Activated B cell treated with CpG ODN at 0.5 μM for 24 hours (primary cell): ENCODE results near the gene ISG15. TPM values are rescaled to one million over a fixed set of nuclear protein-coding genes. Genes with fewer than 3 reads are reported as not detected.

Experiments used
- ATAC-seq: fragments of 200-7000 bp; cut with Tn5 transposase; one replicate; pipeline ENCODE4 v1.10.0; 2021; ENCODE audit warnings: low read depth, mild to moderate bottlenecking, moderate library complexity
- CTCF ChIA-PET: fragments of 350-600 bp; sonication (Branson Sonifier 250); formaldehyde crosslinking; loops from one replicate; lab custom pipeline; 2021; ENCODE audit warnings: antibody characterized with exemption; lab: Charles Lee
- POLR2A ChIA-PET: fragments of 350-600 bp; sonication (Branson Sonifier 250); formaldehyde crosslinking; loops from one replicate; lab custom pipeline; 2021; ENCODE audit warnings: antibody characterized with exemption; lab: Charles Lee
- DNase-seq: peaks from one replicate; pipeline ENCODE4 v3.0.0; 2022
- H3K27ac Mint-ChIP-seq: one replicate; pipeline ENCODE4 v1.8.0; 2020; ENCODE audit warnings: mixed read lengths
- H3K27me3 Mint-ChIP-seq: one replicate; pipeline ENCODE4 v1.8.0; 2021; ENCODE audit warnings: mixed read lengths
- H3K36me3 Mint-ChIP-seq: one replicate; pipeline ENCODE4 v1.8.0; 2021; ENCODE audit warnings: low read depth, mixed read lengths
- H3K4me1 Mint-ChIP-seq: one replicate; pipeline ENCODE4 v1.8.0; 2021; ENCODE audit warnings: mixed read lengths
- H3K4me3 Mint-ChIP-seq: one replicate; pipeline ENCODE4 v1.8.0; 2020; ENCODE audit warnings: mild to moderate bottlenecking, mixed read lengths
- H3K9me3 Mint-ChIP-seq: one replicate; pipeline ENCODE4 v1.8.0; 2020; ENCODE audit warnings: mixed read lengths
- CTCF ChIP-seq: fragments of 200-600 bp; IDR thresholded peaks from one replicate; pipeline ENCODE4 v1.8.0; 2022; ENCODE audit warnings: antibody characterized with exemption, mild to moderate bottlenecking
- intact Hi-C: fragments of 100-400 bp; cut with micrococcal nuclease; formaldehyde crosslinking; loops from one replicate; pipeline ENCODE4 v1.15.1; 2024
- total RNA-seq: library from RNA; stranded (reverse); gene quantifications from 2 replicates; pipeline ENCODE4 v1.2.3, GENCODE V29; 2022

The ISG15 gene
- total RNA-seq, 1 donor from 2014 or later: 25.8 TPM

GRCh38 chr1:1033009-1033587, 19.8 kb downstream of the ISG15 start:
- intact Hi-C loops: loop anchor here (1.0 to 5.0 kb wide), 9 partner anchors 26 to 1359 kb away; partner anchors contain the start of genes ACAP3, C1orf159, MORN1 and PUSL1
- ATAC-seq: peak; percentile 96
- no peaks in the 10 kb centered on the region for H3K36me3 Mint-ChIP-seq

GRCh38 chr1:1033731-1034438, 20.6 kb downstream of the ISG15 start:
- POLR2A ChIA-PET: interaction anchor here (0.6 to 4.5 kb wide), 14 partner anchors 11 to 293 kb away, joined by 3 to 159 read pairs (median 6); partner anchors contain the start of genes C1orf159, ISG15 and RNF223
- intact Hi-C loops: loop anchor here (1.0 to 5.0 kb wide), 9 partner anchors 25 to 1358 kb away; partner anchors contain the start of genes ACAP3, C1orf159, MORN1 and PUSL1

More at GRCh38 chr1:1033009-1033587, 19.8 kb downstream of the ISG15 start:
- ChIA-PET CTCF (interaction anchor here (0.6 to 3.6 kb wide), 15 partner anchors 14 to 857 kb away, joined by 3 to 34 read pairs (median 5); no protein-coding TSS in a partner anchor), POLR2A (interaction anchor here (0.7 to 4.5 kb wide), 16 partner anchors 11 to 472 kb away, joined by 3 to 159 read pairs (median 4); partner anchors contain the start of genes AURKAIP1, C1orf159, DVL1 and ISG15)
- no peaks in the 10 kb centered on the region for H3K27me3 Mint-ChIP-seq
- H3K9me3 Mint-ChIP-seq: no peaks in the 10 kb centered on the region
- H3K4me3 Mint-ChIP-seq: peak overlapping the region; percentile 72
- DNase-seq: peak; percentile 97
- peak; percentile 67 for TF ChIP-seq CTCF
- H3K27ac Mint-ChIP-seq: peak overlapping the region; percentile 24
- H3K4me1 Mint-ChIP-seq: peaks cover 19% of the 10 kb centered on the region

GRCh38 chr1:1034439-1034781, 21.1 kb downstream of the ISG15 start:
- no peaks in the 10 kb centered on the region for H3K9me3 Mint-ChIP-seq
- H3K27ac Mint-ChIP-seq: no peak overlapping the region
- DNase-seq: no peak
- H3K4me1 Mint-ChIP-seq: peaks cover 32% of the 10 kb centered on the region
- peak overlapping the region; percentile 76 for H3K4me3 Mint-ChIP-seq
- peaks cover 9% of the 10 kb centered on the region for H3K27me3 Mint-ChIP-seq
- ChIA-PET CTCF (interaction anchor here (0.9 to 3.6 kb wide), 3 partner anchors 88 to 266 kb away, joined by 3 to 29 read pairs (median 3); no protein-coding TSS in a partner anchor), POLR2A (interaction anchor here (0.6 to 4.5 kb wide), 5 partner anchors 21 to 123 kb away, joined by 3 to 159 read pairs (median 6); partner anchors contain the start of gene ISG15)
- intact Hi-C loops: loop anchor here (5.0 kb wide), 3 partner anchors 273 to 1358 kb away; partner anchors contain the start of genes ACAP3, MORN1, PUSL1 and RER1
- no peaks in the 10 kb centered on the region for H3K36me3 Mint-ChIP-seq
- TF ChIP-seq CTCF: no peak
- ATAC-seq: no peak

More at GRCh38 chr1:1033731-1034438, 20.6 kb downstream of the ISG15 start:
- peaks cover 27% of the 10 kb centered on the region for H3K4me1 Mint-ChIP-seq
- TF ChIP-seq CTCF: no peak
- ATAC-seq: peak; percentile 6
- DNase-seq: peak; percentile 48
- H3K27me3 Mint-ChIP-seq: peaks cover 6% of the 10 kb centered on the region
- peak overlapping the region; percentile 76 for H3K4me3 Mint-ChIP-seq
- H3K9me3 Mint-ChIP-seq: no peaks in the 10 kb centered on the region
- no peaks in the 10 kb centered on the region for H3K36me3 Mint-ChIP-seq
- CTCF ChIA-PET: interaction anchor here (0.6 to 3.6 kb wide), 13 partner anchors 15 to 856 kb away, joined by 3 to 34 read pairs (median 7); no protein-coding TSS in a partner anchor
- H3K27ac Mint-ChIP-seq: no peak overlapping the region

GRCh38 chr1:1035291-1035943, 22.1 kb downstream of the ISG15 start:
- no peaks in the 10 kb centered on the region for H3K36me3 Mint-ChIP-seq
- H3K4me1 Mint-ChIP-seq: peaks cover 40% of the 10 kb centered on the region
- POLR2A ChIA-PET: interaction anchor here (0.7 to 6.4 kb wide), 3 partner anchors 9 to 27 kb away, joined by 11 to 159 read pairs (median 99); no protein-coding TSS in a partner anchor
- no peak for ATAC-seq
- intact Hi-C loops: no loop called here
- no peaks in the 10 kb centered on the region for H3K9me3 Mint-ChIP-seq
- peaks cover 9% of the 10 kb centered on the region for H3K27me3 Mint-ChIP-seq
- DNase-seq: no peak
- CTCF ChIA-PET: no interaction called here
- H3K4me3 Mint-ChIP-seq: no peak overlapping the region
- no peak overlapping the region for H3K27ac Mint-ChIP-seq
- TF ChIP-seq CTCF: no peak
